Stimulated activated naive B cell treated with anti-CD40 and anti-IgM and Interleukin-4, amounts not matched to agents 10 μg/mL and 1 μg/mL and 100 μg/mL, for 72 hours (primary cell): Measurements from ENCODE around the gene INHA.

Experiments
- ATAC-seq, 2 donors: fragments of 150-1000 bp; cut with Tn5 transposase; replicated peaks; 2 replicates each; pipeline ENCODE4 v1.10.0; 2021; ENCODE audit warnings: moderate library complexity in 1 of 2
- DNase-seq: peaks from one replicate; pipeline ENCODE4 v3.0.0; 2021
- H3K27ac Mint-ChIP-seq: one replicate; pipeline ENCODE4 v1.8.0; 2022; ENCODE audit warnings: mild to moderate bottlenecking, mixed read lengths
- H3K27me3 Mint-ChIP-seq, 2 donors: one replicate each; pipeline ENCODE4 v1.8.0; 2022; ENCODE audit warnings: mixed read lengths in 2 of 2
- H3K36me3 Mint-ChIP-seq, 2 donors: one replicate each; pipeline ENCODE4 v1.8.0; 2022; ENCODE audit warnings: mixed read lengths in 2 of 2, mild to moderate bottlenecking in 1 of 2
- H3K4me1 Mint-ChIP-seq, 2 donors: one replicate each; pipeline ENCODE4 v1.8.0; 2022; ENCODE audit warnings: mixed read lengths in 2 of 2, mild to moderate bottlenecking in 1 of 2
- H3K4me3 Mint-ChIP-seq, 2 donors: one replicate each; pipeline ENCODE4 v1.8.0; 2022; ENCODE audit warnings: mild to moderate bottlenecking in 2 of 2, mixed read lengths in 2 of 2, moderate library complexity in 1 of 2
- H3K9me3 Mint-ChIP-seq, 2 donors: one replicate each; pipeline ENCODE4 v1.8.0; 2022; ENCODE audit warnings: mixed read lengths in 2 of 2, mild to moderate bottlenecking in 1 of 2

Gene INHA

DNA sequence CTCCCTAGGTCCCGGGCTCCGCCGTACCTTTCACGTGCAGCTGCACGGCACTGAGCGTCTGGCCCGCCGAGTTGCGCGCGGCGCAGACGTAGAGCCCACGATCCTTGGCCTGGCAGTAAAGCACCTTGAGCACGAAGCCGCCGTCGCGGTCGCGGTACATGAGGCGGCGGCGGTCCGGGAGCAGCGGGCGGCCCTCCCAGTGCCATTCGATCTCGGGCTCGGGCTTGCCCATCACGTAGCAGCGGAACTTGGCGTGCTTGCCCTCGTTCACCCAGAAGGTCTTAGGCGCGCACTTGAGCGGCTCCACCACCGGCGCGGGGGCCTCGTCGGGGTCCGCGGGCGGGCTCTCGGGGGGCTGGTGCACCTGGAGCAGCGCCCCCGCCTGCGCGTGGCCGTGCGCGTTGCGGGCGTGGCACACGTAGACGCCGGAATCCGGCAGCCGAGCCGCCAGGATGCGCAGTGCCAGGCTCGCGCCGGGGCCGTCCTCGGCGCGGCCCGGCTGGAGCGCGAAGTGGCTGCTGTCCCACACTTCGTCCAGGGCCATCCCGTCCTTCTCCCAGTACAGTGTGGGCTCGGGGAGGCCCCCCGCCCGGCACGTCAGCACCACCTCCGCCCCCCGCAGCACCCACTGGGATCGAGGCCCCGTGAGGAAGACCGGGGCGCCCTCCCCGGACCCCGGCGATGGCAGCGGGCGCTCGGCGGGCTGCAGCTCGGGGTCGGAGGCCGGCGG, 1.8 kb upstream of the INHA start:
- H3K4me3 Mint-ChIP-seq, result peak overlapping the region; percentile 29 to 55
- DNase-seq, result no peak
- peaks cover 0 to 7% of the 10 kb centered on the region in 2 donors for H3K4me1 Mint-ChIP-seq

DNA sequence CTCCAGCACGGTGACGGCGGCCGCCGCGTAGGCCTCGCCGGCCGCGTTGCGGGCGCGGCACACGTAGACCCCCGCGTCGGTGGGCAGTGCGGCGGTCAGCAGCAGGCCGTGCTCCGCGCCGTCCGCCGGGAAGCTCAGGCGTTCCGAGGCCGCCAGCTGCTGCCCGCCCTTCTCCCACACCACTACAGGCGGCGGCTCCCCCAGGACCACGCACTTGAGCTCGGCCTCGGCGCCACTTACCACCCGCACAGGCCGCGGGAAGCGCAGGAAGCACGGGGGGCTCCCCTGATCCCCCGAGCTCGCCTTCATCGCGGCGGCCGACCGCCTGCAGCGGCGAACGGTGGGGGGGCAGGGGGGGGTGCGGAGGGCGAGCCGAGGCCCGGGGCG, 1.2 kb upstream of the INHA start:
- H3K27me3 Mint-ChIP-seq, result peaks cover 60 to 78% of the 10 kb centered on the region in 2 donors
- H3K4me3 Mint-ChIP-seq, result peak overlapping the region; percentile 48 to 55
- H3K4me1 Mint-ChIP-seq, result peaks cover 0 to 7% of the 10 kb centered on the region in 2 donors

More for the DNA sequence above, 1.8 kb upstream of the INHA start:
- Mint-ChIP-seq H3K27ac (no peak overlapping the region), H3K9me3 (no peaks in the 10 kb centered on the region), H3K27me3 (peaks cover 57 to 76% of the 10 kb centered on the region in 2 donors), H3K36me3 (no peaks in the 10 kb centered on the region)
- peak; percentile 18 to 28 for ATAC-seq

DNA sequence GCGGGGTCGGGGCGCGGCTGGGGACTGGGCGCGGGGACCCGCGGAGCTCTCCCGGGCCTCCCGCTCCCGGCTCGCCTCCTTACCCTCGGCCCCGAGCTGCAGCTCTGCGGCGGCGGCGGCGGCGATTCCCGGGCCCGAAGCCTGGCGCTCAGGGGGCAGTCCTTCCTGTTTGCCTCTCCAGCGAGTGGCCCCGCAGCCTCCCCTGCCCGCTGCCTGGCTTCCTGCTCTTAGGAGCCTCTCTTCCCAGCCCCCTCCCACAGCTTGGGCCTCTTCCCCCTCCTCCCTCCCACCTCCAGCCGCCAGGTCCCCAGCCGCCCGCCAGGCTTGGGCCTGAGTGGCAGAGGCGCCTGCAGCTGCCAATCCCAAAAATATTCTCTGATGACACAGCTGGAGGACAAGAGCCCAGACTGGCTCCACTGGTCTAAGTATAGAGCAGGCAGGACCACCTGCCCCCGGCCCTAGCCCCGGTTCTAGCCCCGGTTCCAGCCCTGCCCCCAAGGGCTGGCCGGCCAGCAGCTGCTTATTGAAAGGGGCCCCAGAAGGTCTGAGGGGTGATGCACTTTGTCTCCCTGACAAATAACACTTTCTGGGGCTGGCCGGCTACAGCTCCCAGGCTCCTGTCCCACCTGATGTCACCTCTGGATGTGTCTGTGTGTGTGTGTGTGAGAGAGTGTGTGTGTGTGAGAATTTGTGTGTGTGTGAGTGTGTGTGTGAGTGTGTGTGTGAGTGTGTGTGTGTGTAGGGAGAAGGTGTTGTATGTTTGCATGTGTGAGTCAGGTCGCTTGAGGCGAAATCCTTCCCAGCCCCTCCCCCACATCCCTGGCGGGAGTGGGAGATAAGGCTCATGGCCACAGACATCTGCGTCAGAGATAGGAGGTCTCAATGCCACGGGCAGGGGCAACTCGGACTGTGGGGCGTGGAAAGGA, 536 bp upstream of the INHA start, which contains the start of gene OBSL1:
OBSL1 (minus strand) TSS at position 229 of the 926 bp plus-strand sequence. CDS start 307 bp downstream, outside the sequence.
- H3K9me3 Mint-ChIP-seq, result no peaks in the 10 kb centered on the region
- no peak for DNase-seq
- H3K27me3 Mint-ChIP-seq, result peaks cover 63 to 79% of the 10 kb centered on the region in 2 donors

More for the DNA sequence above, 1.2 kb upstream of the INHA start:
- Mint-ChIP-seq H3K9me3 (no peaks in the 10 kb centered on the region), H3K36me3 (no peaks in the 10 kb centered on the region), H3K27ac (no peak overlapping the region)
- no peak for DNase-seq
- ATAC-seq, result peak; percentile 11 to 15

DNA sequence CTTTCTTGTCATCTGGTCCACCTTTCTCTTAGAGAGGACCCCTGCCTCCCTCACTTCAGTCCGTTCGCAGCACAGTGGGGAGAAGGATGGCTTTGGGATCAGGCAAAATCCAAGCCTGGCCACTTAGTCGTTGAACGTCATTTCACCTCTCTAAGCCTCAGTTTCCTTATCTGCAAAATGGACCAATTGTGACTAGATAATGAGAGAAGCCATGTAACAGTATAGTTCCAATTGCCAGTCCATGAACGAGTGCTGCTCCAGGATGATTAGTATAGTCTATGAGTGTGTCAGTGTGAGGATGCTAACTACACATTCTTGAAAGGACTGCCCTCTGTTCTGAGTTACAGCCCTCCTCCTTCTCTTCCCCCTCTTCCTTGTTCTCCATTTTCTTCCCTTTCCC, 1.1 kb downstream of the INHA start:
- DNase-seq (no peak), ATAC-seq (no peak)
- Mint-ChIP-seq H3K36me3 (no peaks in the 10 kb centered on the region), H3K4me3 (no peak overlapping the region), H3K4me1 (peaks cover 0 to 7% of the 10 kb centered on the region in 2 donors), H3K27me3 (peaks cover 63 to 78% of the 10 kb centered on the region in 2 donors), H3K9me3 (no peaks in the 10 kb centered on the region), H3K27ac (no peak overlapping the region)

More for the DNA sequence above, 536 bp upstream of the INHA start, which contains the start of gene OBSL1:
- Mint-ChIP-seq H3K36me3 (no peaks in the 10 kb centered on the region), H3K4me1 (peaks cover 0 to 7% of the 10 kb centered on the region in 2 donors), H3K27ac (no peak within 1 kb of the TSS), H3K4me3 (peak within 1 kb of the TSS; percentile 48 to 55)
- peak; percentile 28 to 29 for ATAC-seq

DNA sequence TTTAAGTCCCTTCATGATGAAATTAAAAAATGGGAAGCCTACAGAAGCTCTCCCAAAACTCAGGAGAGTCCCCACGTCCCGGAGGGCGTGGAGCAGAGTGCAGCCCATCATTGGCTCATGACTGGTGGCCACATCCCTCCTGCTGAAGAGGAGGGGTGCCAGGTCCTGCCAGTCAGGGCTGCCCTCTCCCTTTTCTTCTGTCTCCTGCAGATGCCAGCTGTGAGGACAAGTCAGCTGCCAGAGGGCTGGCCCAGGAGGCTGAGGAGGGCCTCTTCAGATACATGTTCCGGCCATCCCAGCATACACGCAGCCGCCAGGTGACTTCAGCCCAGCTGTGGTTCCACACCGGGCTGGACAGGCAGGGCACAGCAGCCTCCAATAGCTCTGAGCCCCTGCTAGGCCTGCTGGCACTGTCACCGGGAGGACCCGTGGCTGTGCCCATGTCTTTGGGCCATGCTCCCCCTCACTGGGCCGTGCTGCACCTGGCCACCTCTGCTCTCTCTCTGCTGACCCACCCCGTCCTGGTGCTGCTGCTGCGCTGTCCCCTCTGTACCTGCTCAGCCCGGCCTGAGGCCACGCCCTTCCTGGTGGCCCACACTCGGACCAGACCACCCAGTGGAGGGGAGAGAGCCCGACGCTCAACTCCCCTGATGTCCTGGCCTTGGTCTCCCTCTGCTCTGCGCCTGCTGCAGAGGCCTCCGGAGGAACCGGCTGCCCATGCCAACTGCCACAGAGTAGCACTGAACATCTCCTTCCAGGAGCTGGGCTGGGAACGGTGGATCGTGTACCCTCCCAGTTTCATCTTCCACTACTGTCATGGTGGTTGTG, 2.6 kb downstream of the INHA start:
- no peak overlapping the region for H3K4me3 Mint-ChIP-seq
- H3K27ac Mint-ChIP-seq, result no peak overlapping the region
- H3K4me1 Mint-ChIP-seq, result peaks cover 0 to 7% of the 10 kb centered on the region in 2 donors
- no peaks in the 10 kb centered on the region for H3K9me3 Mint-ChIP-seq
- DNase-seq, result no peak
- H3K36me3 Mint-ChIP-seq, result no peaks in the 10 kb centered on the region
- no peak for ATAC-seq
- peaks cover 62 to 73% of the 10 kb centered on the region in 2 donors for H3K27me3 Mint-ChIP-seq

DNA sequence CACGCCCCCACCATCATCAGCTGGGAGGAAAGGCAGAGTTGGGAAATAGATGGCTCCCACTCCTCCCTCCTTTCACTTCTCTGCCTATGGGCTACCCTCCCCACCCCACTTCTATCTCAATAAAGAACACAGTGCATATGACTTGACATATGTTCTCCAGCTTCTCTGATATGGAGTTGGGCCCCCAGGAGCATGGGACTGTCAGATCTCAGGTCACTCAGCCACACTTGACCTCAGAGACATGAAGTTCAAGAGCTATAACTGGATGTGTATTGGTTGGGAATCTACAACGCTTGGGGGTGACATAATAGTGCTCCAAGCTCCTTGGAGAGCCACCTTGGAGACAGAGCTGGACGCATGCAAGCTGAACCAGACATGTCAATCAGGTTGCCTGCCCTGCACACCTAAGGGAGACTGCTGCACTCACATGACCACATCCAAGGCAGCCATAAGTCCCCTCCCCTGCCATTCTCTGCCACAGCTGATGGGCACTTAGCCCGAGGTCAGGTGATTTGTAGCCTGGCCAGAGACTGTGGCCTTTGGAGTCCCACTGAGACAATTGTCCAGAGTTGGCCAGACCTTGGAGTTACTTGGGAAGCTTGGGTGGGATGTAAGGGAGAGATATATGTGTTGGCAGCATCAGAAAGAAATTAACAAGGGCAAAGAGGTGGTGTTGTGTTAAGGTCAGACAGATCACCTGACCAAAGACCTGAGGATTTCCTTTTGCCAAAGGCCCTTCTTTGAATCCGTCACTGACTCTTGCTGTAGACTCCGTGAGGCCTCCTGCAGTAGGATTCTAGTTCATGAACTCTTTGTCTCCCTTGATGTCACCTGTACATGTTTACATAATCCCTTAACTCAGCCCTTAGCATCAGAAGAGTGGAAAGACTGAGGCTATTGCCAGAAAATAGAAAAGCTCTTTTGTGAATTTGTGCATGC, 3.7 kb downstream of the INHA start:
- no peaks in the 10 kb centered on the region for H3K9me3 Mint-ChIP-seq
- peaks cover 0 to 7% of the 10 kb centered on the region in 2 donors for H3K4me1 Mint-ChIP-seq
- no peaks in the 10 kb centered on the region for H3K36me3 Mint-ChIP-seq
- H3K27me3 Mint-ChIP-seq, result peaks cover 56 to 64% of the 10 kb centered on the region in 2 donors
- no peak overlapping the region for H3K27ac Mint-ChIP-seq
- DNase-seq, result no peak
- H3K4me3 Mint-ChIP-seq, result no peak overlapping the region
- no peak for ATAC-seq

DNA sequence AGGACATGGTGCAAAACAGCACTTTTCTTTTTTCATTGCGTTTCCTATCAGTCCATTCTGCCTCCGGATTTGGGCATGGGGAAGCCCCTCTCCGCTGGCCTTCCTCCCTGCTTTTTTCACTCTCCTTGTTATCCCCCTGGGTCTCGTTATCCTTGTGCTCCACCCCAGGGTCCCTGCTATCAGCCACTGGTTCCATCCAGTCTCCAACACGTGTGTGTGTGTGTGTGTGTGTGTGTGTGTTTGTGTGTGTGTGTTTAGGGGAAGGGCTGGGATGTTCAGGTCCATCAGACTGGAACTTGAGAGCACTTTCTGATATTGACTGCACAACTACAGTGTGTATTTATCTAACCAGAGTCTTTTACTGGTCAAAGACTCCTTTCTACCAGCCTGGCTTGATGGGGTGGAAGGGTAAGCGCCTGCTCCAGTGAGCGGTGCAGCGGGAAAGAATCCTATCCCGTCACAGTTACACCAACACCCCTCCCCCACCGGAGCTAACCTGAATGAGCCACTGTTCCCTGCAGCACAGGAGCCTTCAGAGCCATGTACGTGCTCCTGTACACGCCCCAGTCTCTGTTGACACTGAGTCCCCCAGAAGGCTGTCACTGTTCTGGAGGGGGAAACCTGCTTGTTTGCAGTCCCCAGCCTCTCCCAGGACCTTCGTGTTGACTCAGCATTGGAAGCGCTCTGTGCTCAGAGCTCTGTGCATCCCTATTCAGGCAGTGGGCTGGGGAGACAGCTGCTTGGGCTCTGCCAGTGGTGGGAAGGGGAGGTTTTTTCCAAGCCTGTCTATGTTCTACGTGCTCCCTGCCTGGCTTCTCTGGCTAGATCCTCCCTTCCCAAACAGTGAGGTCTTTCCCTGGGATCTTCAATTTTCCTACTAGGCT, 4.6 kb downstream of the INHA start:
- Mint-ChIP-seq H3K4me1 (peaks cover 0 to 4% of the 10 kb centered on the region in 2 donors), H3K4me3 (no peak overlapping the region), H3K36me3 (no peaks in the 10 kb centered on the region), H3K9me3 (no peaks in the 10 kb centered on the region), H3K27ac (no peak overlapping the region), H3K27me3 (peaks cover 54 to 61% of the 10 kb centered on the region in 2 donors)
- ATAC-seq (no peak), DNase-seq (no peak)

DNA sequence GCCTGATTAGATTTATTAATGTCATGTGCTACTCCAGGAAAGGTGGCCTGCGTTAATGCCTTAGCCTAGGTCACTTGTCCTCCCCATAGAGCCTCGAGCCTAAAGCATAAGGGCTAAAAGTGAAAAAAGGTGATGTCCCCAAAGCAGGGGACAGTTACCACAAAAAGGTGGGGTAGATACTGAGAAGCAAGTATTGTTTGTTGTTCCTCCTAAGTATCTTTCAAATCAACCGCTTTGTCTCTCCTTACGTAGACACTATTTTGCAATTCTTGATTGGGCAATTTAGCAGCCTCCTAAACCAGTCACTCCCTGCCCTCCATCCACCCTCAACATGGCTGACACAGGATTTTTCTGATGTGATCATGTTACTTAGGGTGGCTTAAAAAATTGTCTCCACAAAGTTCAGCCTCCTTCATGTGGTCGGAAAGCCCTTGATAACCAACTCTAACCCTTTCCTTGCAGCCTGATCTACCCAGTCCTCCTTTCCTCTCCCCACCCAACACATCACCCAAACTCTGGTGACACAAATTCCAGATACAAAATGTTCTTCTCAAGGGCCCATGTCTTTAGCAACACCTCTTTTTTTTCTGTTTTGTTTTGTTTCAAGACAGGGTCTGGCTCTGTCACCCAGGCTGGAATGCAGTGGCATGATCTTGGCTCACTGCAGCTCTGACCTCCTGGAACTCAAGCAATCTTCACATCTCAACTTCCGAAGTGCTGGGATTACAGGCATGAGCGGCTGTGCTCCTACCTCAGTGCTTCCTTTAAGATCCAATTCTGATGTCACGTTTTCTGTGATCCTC, 6.9 kb downstream of the INHA start:
- H3K36me3 Mint-ChIP-seq, result no peaks in the 10 kb centered on the region
- H3K4me3 Mint-ChIP-seq, result no peak overlapping the region
- no peaks in the 10 kb centered on the region for H3K4me1 Mint-ChIP-seq
- DNase-seq (no peak), ATAC-seq (no peak)
- H3K9me3 Mint-ChIP-seq, result no peaks in the 10 kb centered on the region
- H3K27ac Mint-ChIP-seq, result no peak overlapping the region
- peaks cover 36 to 39% of the 10 kb centered on the region in 2 donors for H3K27me3 Mint-ChIP-seq

DNA sequence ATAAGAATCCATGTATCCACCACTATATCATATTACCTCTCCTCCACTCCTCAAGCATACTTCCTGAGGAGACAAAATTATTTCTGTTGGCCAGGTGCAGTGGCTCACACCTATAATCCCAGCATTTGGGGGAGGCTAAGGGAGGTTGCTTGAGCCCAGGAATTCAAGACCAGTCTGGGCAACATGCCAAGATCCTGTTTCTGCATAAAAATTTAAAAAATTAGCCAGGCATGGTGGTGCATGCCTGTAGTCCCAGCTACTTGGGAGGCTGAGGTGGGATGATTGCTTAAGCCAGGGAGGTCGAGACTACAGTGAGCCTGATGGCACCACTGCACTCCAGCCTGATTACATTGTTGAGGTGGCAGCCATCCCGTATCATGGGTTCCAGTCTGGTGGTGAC, 9.2 kb downstream of the INHA start:
- Mint-ChIP-seq H3K27me3 (peaks cover 29 to 35% of the 10 kb centered on the region in 2 donors), H3K4me3 (no peak overlapping the region), H3K36me3 (no peaks in the 10 kb centered on the region), H3K9me3 (no peaks in the 10 kb centered on the region), H3K4me1 (no peaks in the 10 kb centered on the region), H3K27ac (no peak overlapping the region)
- DNase-seq (no peak), ATAC-seq (no peak)

DNA sequence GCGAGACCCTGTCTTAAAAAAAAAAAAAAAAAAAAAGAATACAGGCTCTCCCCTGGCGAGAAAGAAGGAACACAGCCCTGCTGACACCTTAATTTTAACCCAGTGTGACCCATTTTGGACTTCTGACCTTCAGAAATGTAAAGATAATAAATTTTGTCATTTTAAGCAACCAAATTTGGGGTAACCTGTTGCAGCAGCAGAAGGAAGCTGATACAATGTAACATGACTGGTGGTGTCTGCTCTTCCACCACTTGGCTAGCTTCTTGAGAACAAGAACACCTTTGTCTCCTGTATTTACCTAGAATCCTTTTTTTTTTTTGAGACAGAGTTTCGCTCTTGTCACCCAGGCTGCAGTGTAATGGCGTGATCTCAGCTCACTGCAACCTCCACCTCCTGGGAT, 19.0 kb downstream of the INHA start:
- H3K27ac Mint-ChIP-seq, result no peak overlapping the region
- peaks cover 36 to 56% of the 10 kb centered on the region in 2 donors for H3K27me3 Mint-ChIP-seq
- H3K9me3 Mint-ChIP-seq, result no peaks in the 10 kb centered on the region
- no peak overlapping the region for H3K4me3 Mint-ChIP-seq
- no peak for DNase-seq
- H3K4me1 Mint-ChIP-seq, result peaks cover 0 to 6% of the 10 kb centered on the region in 2 donors
- no peaks in the 10 kb centered on the region for H3K36me3 Mint-ChIP-seq
- no peak for ATAC-seq

DNA sequence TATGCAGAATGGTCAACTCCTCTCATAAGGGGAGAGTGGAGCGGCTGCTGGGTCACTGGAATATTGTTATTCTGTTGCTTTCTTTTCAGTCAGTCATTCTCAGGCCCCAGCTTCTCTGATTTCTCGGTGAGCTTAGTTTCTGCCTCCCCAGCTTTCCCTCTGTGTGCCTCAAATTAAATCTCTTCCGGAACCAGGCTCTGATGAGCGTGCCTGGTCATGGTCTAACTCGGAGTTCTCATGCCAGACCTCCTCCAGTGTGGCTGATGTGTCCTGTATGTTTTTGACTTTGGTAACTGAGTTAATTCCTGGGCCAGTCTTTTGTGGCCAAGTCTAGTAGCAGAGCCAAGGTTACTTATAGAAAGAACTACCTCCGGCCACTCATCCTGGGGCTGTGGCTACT, 20.6 kb downstream of the INHA start:
- DNase-seq (no peak), ATAC-seq (no peak)
- Mint-ChIP-seq H3K4me1 (peaks cover 0 to 13% of the 10 kb centered on the region in 2 donors), H3K9me3 (peaks cover 0 to 1% of the 10 kb centered on the region in 2 donors), H3K27ac (no peak overlapping the region), H3K27me3 (peaks cover 30 to 49% of the 10 kb centered on the region in 2 donors), H3K4me3 (no peak overlapping the region), H3K36me3 (no peaks in the 10 kb centered on the region)

DNA sequence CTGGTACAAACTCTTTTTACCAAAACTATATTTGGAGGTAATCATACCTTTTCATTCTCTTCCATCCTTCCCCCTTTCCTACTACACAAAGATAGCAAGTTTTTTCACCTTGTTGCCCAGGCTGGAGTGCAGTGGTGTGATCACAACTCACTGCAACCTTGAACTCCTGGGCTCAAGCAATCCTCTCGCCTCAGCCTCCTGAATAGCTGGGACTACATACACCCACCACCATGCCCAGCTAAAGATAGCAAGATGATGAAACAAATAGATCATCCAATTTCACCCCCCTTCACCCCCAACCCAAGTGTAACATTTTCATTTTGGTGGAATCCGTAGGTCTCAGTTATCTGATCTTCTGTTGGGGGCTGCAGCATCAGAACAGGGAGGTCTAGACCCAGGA, 21.0 kb downstream of the INHA start:
- ATAC-seq (no peak), DNase-seq (no peak)
- Mint-ChIP-seq H3K4me3 (no peak overlapping the region), H3K27ac (no peak overlapping the region), H3K9me3 (peaks cover 0 to 1% of the 10 kb centered on the region in 2 donors), H3K36me3 (no peaks in the 10 kb centered on the region), H3K27me3 (peaks cover 28 to 49% of the 10 kb centered on the region in 2 donors), H3K4me1 (peaks cover 0 to 15% of the 10 kb centered on the region in 2 donors)
